Measurements from ENCODE around the gene TUBGCP3. TPM values are rescaled to one million over a fixed set of nuclear protein-coding genes. Genes with fewer than 3 reads are reported as not detected.

TUBGCP3 gene
- total RNA-seq, 1 experiment from 2014 or later: 13.7 TPM

- Mint-ChIP-seq H3K27ac (ENCODE audit: unreplicated experiment) (no peak overlapping the region), H3K27me3 (ENCODE audit: unreplicated experiment) (no peaks in the 10 kb centered on the region), H3K9me3 (ENCODE audit: low read depth, unreplicated experiment) (no peaks in the 10 kb centered on the region), H3K4me1 (ENCODE audit: low read depth, unreplicated experiment) (no peaks in the 10 kb centered on the region), H3K4me3 (ENCODE audit: low read depth, unreplicated experiment) (no peak overlapping the region), H3K36me3 (ENCODE audit: insufficient read depth, unreplicated experiment) (no peaks in the 10 kb centered on the region)
- no peak for DNase-seq
- intact Hi-C loops (cut with micrococcal nuclease; ENCODE audit: unreplicated experiment): no loop called here
- no peak for TF ChIP-seq CTCF (IDR thresholded peaks at IDR 0.05; ENCODE audit: unreplicated experiment)
- CTCF ChIA-PET: no interaction called here
- no TSS peak for BruUV-seq (replicated peaks)
These were observed 62.5 kb downstream of the TUBGCP3 start for GRCh38 chr13:112525356-112525945.

GRCh38 chr13:112522578-112522977 lies 65.4 kb downstream of the TUBGCP3 start:
- Mint-ChIP-seq H3K27me3 (ENCODE audit: unreplicated experiment) (no peaks in the 10 kb centered on the region), H3K4me3 (ENCODE audit: low read depth, unreplicated experiment) (no peak overlapping the region), H3K36me3 (ENCODE audit: insufficient read depth, unreplicated experiment) (no peaks in the 10 kb centered on the region), H3K27ac (ENCODE audit: unreplicated experiment) (no peak overlapping the region), H3K9me3 (ENCODE audit: low read depth, unreplicated experiment) (no peaks in the 10 kb centered on the region), H3K4me1 (ENCODE audit: low read depth, unreplicated experiment) (no peaks in the 10 kb centered on the region)
- intact Hi-C loops (cut with micrococcal nuclease; ENCODE audit: unreplicated experiment): no loop called here
- CTCF ChIA-PET: no interaction called here
- DNase-seq: no peak
- BruUV-seq (replicated peaks): no TSS peak
- no peak for TF ChIP-seq CTCF (IDR thresholded peaks at IDR 0.05; ENCODE audit: unreplicated experiment)

GRCh38 chr13:112521073-112521685 lies 66.8 kb downstream of the TUBGCP3 start:
- Mint-ChIP-seq H3K4me1 (ENCODE audit: low read depth, unreplicated experiment) (no peaks in the 10 kb centered on the region), H3K36me3 (ENCODE audit: insufficient read depth, unreplicated experiment) (no peaks in the 10 kb centered on the region), H3K9me3 (ENCODE audit: low read depth, unreplicated experiment) (no peaks in the 10 kb centered on the region), H3K27me3 (ENCODE audit: unreplicated experiment) (no peaks in the 10 kb centered on the region), H3K4me3 (ENCODE audit: low read depth, unreplicated experiment) (no peak overlapping the region), H3K27ac (ENCODE audit: unreplicated experiment) (no peak overlapping the region)
- no peak for TF ChIP-seq CTCF (IDR thresholded peaks at IDR 0.05; ENCODE audit: unreplicated experiment)
- intact Hi-C loops (cut with micrococcal nuclease; ENCODE audit: unreplicated experiment): no loop called here
- no peak for DNase-seq
- CTCF ChIA-PET: interaction anchor here (0.6 kb wide), 2 partner anchors 24 to 108 kb away, joined by 3 to 4 read pairs; no protein-coding TSS in a partner anchor
- no TSS peak for BruUV-seq (replicated peaks)

- Mint-ChIP-seq H3K4me3 (ENCODE audit: low read depth, unreplicated experiment) (no peak overlapping the region), H3K4me1 (ENCODE audit: low read depth, unreplicated experiment) (no peaks in the 10 kb centered on the region), H3K27me3 (ENCODE audit: unreplicated experiment) (no peaks in the 10 kb centered on the region), H3K36me3 (ENCODE audit: insufficient read depth, unreplicated experiment) (no peaks in the 10 kb centered on the region), H3K27ac (ENCODE audit: unreplicated experiment) (no peak overlapping the region), H3K9me3 (ENCODE audit: low read depth, unreplicated experiment) (no peaks in the 10 kb centered on the region)
- intact Hi-C loops (cut with micrococcal nuclease; ENCODE audit: unreplicated experiment): no loop called here
- TF ChIP-seq CTCF (IDR thresholded peaks at IDR 0.05; ENCODE audit: unreplicated experiment): no peak
- DNase-seq: no peak
- BruUV-seq (replicated peaks): no TSS peak
- CTCF ChIA-PET: no interaction called here
These were observed 68.4 kb downstream of the TUBGCP3 start for GRCh38 chr13:112519517-112520060.
